SK-N-MC (cell line): ENCODE results near the gene ANGPTL2.

Experiments used
- EZH2 ChIP-seq: fragments of 200-600 bp; sonication (generic); IDR thresholded peaks from one replicate; pipeline ENCODE4 v1.6.1; 2017; ENCODE audit warnings: antibody characterized with exemption
- FOXP2 ChIP-seq: optimal IDR thresholded peaks from 2 replicates; pipeline ENCODE3; 2011; ENCODE audit warnings: mild to moderate bottlenecking, moderate library complexity; ENCODE audit not compliant: insufficient read depth; ENCODE audit errors: extremely low read length, control extremely low read depth
- POLR2AphosphoS5 ChIP-seq: IDR thresholded peaks from 2 replicates; pipeline ENCODE4 v1.6.1; 2012; ENCODE audit warnings: mild to moderate bottlenecking, low read depth, low read length, borderline replicate concordance

DNA sequence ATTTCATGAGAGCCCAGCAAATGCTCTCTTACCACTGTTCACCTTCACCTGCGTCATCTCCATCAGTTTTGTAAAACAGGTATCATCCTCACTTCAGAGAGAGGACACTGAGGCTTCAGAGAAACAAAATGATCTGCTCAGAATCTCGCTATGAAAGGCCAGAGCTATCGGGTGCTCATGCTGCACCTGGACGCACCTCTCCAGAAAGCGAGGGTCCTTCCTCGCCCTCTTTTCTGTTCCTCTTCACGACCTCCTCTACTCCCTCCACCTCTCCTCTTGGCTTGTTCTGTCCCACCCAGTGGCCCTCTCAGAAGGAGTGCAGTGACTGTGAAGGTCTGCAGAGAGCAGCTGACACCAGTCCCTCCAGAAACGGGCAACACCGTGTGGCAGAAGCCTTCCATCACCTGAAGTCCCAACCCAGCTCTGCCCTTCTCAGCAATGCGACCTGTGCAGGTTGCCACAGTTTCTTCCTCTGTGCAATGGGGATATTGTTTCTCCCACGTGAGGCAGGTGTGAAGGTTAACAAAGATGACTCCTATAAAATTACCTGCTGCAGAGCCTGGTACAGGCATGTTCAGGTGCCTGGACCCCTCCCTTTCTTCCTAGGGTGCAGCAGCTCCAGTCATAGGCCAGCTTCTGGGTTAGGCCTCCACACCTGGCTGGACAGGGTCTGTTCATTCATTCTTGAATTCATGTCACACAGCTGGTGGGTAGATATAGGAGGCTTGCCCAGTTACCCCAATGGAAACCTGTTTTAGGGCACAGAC is 45.3 kb upstream of the ANGPTL2 start:
- TF ChIP-seq EZH2 (no peak), POLR2AphosphoS5 (no peak), FOXP2 (no peak)
